Neural crest cell (in vitro differentiated cells): Measurements from ENCODE around the gene KCNH4. TPM values are rescaled to one million over a fixed set of nuclear protein-coding genes. Genes with fewer than 3 reads are reported as not detected.

Source experiments
- DNase-seq: peaks from one replicate; pipeline ENCODE4 v3.0.0; 2021; ENCODE audit warnings: low read depth, mixed read lengths, low spot score
- H3K27ac Mint-ChIP-seq: one replicate; pipeline ENCODE4 v1.8.0; 2021; ENCODE audit warnings: mild to moderate bottlenecking, mixed read lengths; ENCODE audit not compliant: unreplicated experiment
- H3K27me3 Mint-ChIP-seq: 2 replicates; pipeline ENCODE4 v1.8.0; 2021; ENCODE audit warnings: low read depth, mild to moderate bottlenecking, mixed read lengths
- H3K36me3 Mint-ChIP-seq: 2 replicates; pipeline ENCODE4 v1.8.0; 2021; ENCODE audit warnings: low read depth, mild to moderate bottlenecking, mixed read lengths
- H3K4me1 Mint-ChIP-seq: 2 replicates; pipeline ENCODE4 v1.8.0; 2021; ENCODE audit warnings: mixed read lengths
- H3K4me3 Mint-ChIP-seq: one replicate; pipeline ENCODE4 v1.8.0; 2021; ENCODE audit warnings: mild to moderate bottlenecking, mixed read lengths
- H3K9me3 Mint-ChIP-seq: 2 replicates; pipeline ENCODE4 v1.8.0; 2021; ENCODE audit warnings: mixed read lengths
- total RNA-seq: library from RNA; stranded (reverse); gene quantifications from 2 replicates; pipeline ENCODE4 v1.2.1, GENCODE V29; 2021
- TF ChIP-seq, protein P1 (sequence below): fragments of 200-600 bp; sonication (generic); conservative IDR thresholded peaks from 2 replicates; pipeline ENCODE4 v1.5.0; 2021; ENCODE audit warnings: antibody characterized with exemption, mild to moderate bottlenecking

The KCNH4 gene
- total RNA-seq, 1 donor from 2014 or later = 0.05 TPM

DNA sequence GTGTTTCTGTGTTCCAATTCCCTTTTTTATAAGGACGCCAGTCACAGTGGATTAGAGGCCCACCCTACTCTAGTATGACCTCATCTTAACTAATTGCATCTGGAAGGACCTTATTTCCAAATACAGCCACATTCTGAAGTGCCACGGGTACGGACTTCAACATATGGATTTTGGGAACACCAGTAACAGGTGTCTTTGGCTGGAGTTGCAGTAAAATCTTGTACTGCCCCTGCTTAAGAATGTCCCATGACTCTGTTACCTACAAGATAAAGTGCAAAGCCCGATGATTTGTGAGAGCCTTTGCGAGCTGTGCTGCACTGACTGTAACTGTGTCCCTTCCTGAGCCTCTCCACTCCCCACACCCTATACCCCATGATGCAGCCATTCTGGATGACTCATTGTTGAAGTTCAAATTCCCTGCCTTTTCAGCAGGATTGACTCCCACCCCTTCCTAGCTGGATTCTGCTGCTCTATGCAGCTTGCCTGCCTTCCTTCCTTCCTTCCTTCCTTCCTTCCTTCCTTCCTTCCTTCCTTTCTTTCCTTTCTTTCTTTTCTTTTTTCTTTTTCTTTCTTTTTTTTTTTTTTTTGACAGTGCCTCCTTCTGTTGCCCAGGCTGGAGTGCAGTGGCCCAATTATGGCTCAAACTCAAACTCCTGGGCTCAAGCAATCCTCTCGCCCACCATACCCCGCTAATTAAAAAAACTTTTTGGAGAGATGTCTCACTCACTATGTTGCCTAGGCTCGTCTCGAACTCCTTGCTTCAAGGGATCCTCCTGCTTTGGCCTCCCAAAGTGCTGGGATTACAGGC lies 2.2 kb upstream of the KCNH4 start:
- Mint-ChIP-seq H3K27me3 (peaks cover 79% of the 10 kb centered on the region), H3K4me1 (peaks cover 27% of the 10 kb centered on the region), H3K4me3 (peak overlapping the region; percentile 74), H3K27ac (no peak overlapping the region), H3K9me3 (no peaks in the 10 kb centered on the region), H3K36me3 (no peaks in the 10 kb centered on the region)
- DNase-seq = no peak
- TF ChIP-seq, protein P1, sequence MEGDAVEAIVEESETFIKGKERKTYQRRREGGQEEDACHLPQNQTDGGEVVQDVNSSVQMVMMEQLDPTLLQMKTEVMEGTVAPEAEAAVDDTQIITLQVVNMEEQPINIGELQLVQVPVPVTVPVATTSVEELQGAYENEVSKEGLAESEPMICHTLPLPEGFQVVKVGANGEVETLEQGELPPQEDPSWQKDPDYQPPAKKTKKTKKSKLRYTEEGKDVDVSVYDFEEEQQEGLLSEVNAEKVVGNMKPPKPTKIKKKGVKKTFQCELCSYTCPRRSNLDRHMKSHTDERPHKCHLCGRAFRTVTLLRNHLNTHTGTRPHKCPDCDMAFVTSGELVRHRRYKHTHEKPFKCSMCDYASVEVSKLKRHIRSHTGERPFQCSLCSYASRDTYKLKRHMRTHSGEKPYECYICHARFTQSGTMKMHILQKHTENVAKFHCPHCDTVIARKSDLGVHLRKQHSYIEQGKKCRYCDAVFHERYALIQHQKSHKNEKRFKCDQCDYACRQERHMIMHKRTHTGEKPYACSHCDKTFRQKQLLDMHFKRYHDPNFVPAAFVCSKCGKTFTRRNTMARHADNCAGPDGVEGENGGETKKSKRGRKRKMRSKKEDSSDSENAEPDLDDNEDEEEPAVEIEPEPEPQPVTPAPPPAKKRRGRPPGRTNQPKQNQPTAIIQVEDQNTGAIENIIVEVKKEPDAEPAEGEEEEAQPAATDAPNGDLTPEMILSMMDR = no peak

- H3K27me3 Mint-ChIP-seq = peaks cover 88% of the 10 kb centered on the region
- no peak for DNase-seq
- no peaks in the 10 kb centered on the region for H3K36me3 Mint-ChIP-seq
- H3K4me3 Mint-ChIP-seq = no peak overlapping the region
- TF ChIP-seq, protein P1 = no peak
- H3K9me3 Mint-ChIP-seq = no peaks in the 10 kb centered on the region
- no peak overlapping the region for H3K27ac Mint-ChIP-seq
- peaks cover 27% of the 10 kb centered on the region for H3K4me1 Mint-ChIP-seq
These were observed 887 bp upstream of the KCNH4 start for GRCh38 chr17:42181851-42182207.

GRCh38 chr17:42180411-42180921 lies 476 bp downstream of the KCNH4 start:
- Mint-ChIP-seq H3K9me3 (no peaks in the 10 kb centered on the region), H3K27ac (no peak overlapping the region), H3K36me3 (no peaks in the 10 kb centered on the region), H3K4me1 (peaks cover 20% of the 10 kb centered on the region), H3K4me3 (peak overlapping the region; percentile 23), H3K27me3 (peaks cover 86% of the 10 kb centered on the region)
- DNase-seq = no peak
- TF ChIP-seq, protein P1 = no peak

DNA sequence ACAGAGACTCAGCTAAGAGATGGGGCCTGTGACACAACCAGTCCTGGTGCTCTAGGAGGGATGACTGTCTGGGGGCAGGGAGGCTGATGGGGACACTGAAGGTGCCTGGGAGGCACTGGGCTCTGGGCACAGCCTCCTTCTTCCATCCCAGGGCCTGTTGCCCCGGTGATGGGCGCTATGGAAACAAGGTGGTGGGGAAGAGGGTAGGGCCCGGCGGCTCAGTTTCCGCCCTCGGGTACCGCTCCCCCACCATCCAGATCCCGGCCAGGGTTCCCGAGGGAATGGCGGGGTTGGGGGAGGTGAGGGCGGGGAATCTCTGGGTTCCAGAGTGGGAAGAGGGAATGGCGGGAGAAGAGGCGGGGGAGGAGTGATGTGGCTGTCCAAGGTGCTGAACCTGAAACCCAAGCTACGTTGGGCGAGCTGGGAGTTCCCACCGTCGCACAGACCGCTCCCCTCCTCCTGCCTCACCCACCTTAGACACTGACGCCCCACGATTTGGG lies 981 bp downstream of the KCNH4 start:
- H3K27ac Mint-ChIP-seq = no peak overlapping the region
- TF ChIP-seq, protein P1 = no peak
- peak overlapping the region; percentile 23 for H3K4me3 Mint-ChIP-seq
- H3K36me3 Mint-ChIP-seq = no peaks in the 10 kb centered on the region
- H3K27me3 Mint-ChIP-seq = peaks cover 86% of the 10 kb centered on the region
- H3K9me3 Mint-ChIP-seq = no peaks in the 10 kb centered on the region
- DNase-seq = peak; percentile 66
- peaks cover 17% of the 10 kb centered on the region for H3K4me1 Mint-ChIP-seq

DNA sequence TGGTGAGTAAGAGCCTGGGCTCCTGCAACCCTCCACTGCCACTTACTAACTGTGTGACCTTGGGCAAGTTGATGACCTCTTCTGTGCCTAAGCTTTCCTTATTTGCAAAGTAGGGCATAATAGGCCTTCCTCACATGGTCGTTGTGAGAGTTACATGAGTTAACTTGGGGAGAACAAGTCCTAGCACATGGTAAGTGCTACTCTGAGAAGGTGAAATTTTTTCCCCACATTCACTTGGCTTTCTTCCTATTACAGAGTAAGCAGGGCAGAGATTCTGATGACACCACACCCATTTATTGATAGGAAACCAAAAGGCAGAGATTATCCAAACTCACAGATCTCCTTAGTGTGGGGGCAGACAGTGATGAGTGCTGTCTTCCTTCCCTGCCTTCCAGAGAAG lies 1.6 kb downstream of the KCNH4 start:
- H3K9me3 Mint-ChIP-seq = no peaks in the 10 kb centered on the region
- H3K36me3 Mint-ChIP-seq = no peaks in the 10 kb centered on the region
- peaks cover 86% of the 10 kb centered on the region for H3K27me3 Mint-ChIP-seq
- no peak for DNase-seq
- H3K4me1 Mint-ChIP-seq = peaks cover 10% of the 10 kb centered on the region
- H3K4me3 Mint-ChIP-seq = no peak overlapping the region
- no peak overlapping the region for H3K27ac Mint-ChIP-seq
- TF ChIP-seq, protein P1 = no peak
